H9 (cell line): ENCODE data around the gene FBXL15. TPM values are rescaled to one million over a fixed set of nuclear protein-coding genes. Genes with fewer than 3 reads are reported as not detected.

Experiments
- DNase-seq: peaks from one replicate; pipeline ENCODE4 v3.0.0-alpha.2; 2017
- H2AFZ ChIP-seq: one replicate; pipeline ENCODE4 v1.6.1; 2013; ENCODE audit warnings: mild to moderate bottlenecking, low read length, control low read depth, moderate library complexity
- H2AK5ac ChIP-seq: 2 replicates; pipeline ENCODE4 v1.6.1; 2013; ENCODE audit warnings: low read length, control low read depth, mixed read lengths; ENCODE audit not compliant: insufficient read length
- H2BK120ac ChIP-seq: one replicate; pipeline ENCODE4 v1.6.1; 2013; ENCODE audit warnings: low read depth, mild to moderate bottlenecking, low read length, control low read depth, inconsistent platforms; ENCODE audit not compliant: poor library complexity, severe bottlenecking
- H2BK12ac ChIP-seq: 2 replicates; pipeline ENCODE4 v1.6.1; 2013; ENCODE audit warnings: low read length, control low read depth, mixed read lengths, low read depth; ENCODE audit not compliant: insufficient read length
- H2BK15ac ChIP-seq: 2 replicates; pipeline ENCODE4 v1.6.1; 2013; ENCODE audit warnings: low read depth, low read length, control low read depth
- H2BK20ac ChIP-seq: one replicate; pipeline ENCODE4 v1.6.1; 2013; ENCODE audit warnings: low read depth, mild to moderate bottlenecking, low read length, control low read depth, inconsistent platforms; ENCODE audit not compliant: poor library complexity, severe bottlenecking
- H2BK5ac ChIP-seq: 2 replicates; pipeline ENCODE4 v1.6.1; 2013; ENCODE audit warnings: low read length, control low read depth, mixed read lengths; ENCODE audit not compliant: insufficient read length
- H3K14ac ChIP-seq: 2 replicates; pipeline ENCODE4 v1.6.1; 2013; ENCODE audit warnings: low read length, control low read depth; ENCODE audit not compliant: insufficient read depth
- H3K18ac ChIP-seq: 2 replicates; pipeline ENCODE4 v1.6.1; 2013; ENCODE audit warnings: low read depth, mild to moderate bottlenecking, mixed read lengths, low read length, control low read depth; ENCODE audit not compliant: insufficient read length
- H3K23ac ChIP-seq: 2 replicates; pipeline ENCODE4 v1.6.1; 2013; ENCODE audit warnings: low read length, control low read depth, mixed read lengths, low read depth; ENCODE audit not compliant: insufficient read length
- H3K23me2 ChIP-seq: 2 replicates; pipeline ENCODE4 v1.6.1; 2013; ENCODE audit warnings: low read depth, mild to moderate bottlenecking, mixed read lengths, low read length, control low read depth; ENCODE audit not compliant: insufficient read length, poor library complexity, severe bottlenecking
- H3K27ac ChIP-seq: 2 replicates; pipeline ENCODE4 v1.5.1; 2013; ENCODE audit warnings: low read length, control low read depth, mixed read lengths, low read depth; ENCODE audit not compliant: insufficient read length
- H3K27me3 ChIP-seq: 2 replicates; pipeline ENCODE4 v1.6.1; 2013; ENCODE audit warnings: low read length, control low read depth, inconsistent platforms; ENCODE audit not compliant: insufficient read depth
- H3K4ac ChIP-seq: 2 replicates; pipeline ENCODE4 v1.6.1; 2013; ENCODE audit warnings: low read depth, mild to moderate bottlenecking, control low read depth, inconsistent platforms, low read length, moderate library complexity
- H3K4me1 ChIP-seq: 2 replicates; pipeline ENCODE4 v1.6.1; 2013; ENCODE audit warnings: low read length, control low read depth, inconsistent platforms; ENCODE audit not compliant: insufficient read depth
- H3K4me2 ChIP-seq: 2 replicates; pipeline ENCODE4 v1.6.1; 2013; ENCODE audit warnings: low read length, control low read depth, mixed read lengths; ENCODE audit not compliant: insufficient read length, insufficient read depth
- H3K56ac ChIP-seq: 2 replicates; pipeline ENCODE4 v1.6.1; 2013; ENCODE audit warnings: low read depth, mild to moderate bottlenecking, mixed read lengths, low read length, control low read depth; ENCODE audit not compliant: insufficient read length
- H3K79me1 ChIP-seq: 2 replicates; pipeline ENCODE4 v1.6.1; 2013; ENCODE audit warnings: low read depth, mild to moderate bottlenecking, moderate library complexity, low read length, control low read depth, inconsistent platforms; ENCODE audit not compliant: insufficient read depth, poor library complexity, severe bottlenecking
- H3K79me2 ChIP-seq: 2 replicates; pipeline ENCODE4 v1.6.1; 2013; ENCODE audit warnings: low read length, control low read depth, inconsistent platforms; ENCODE audit not compliant: insufficient read depth
- H3K9ac ChIP-seq: 2 replicates; pipeline ENCODE4 v1.6.1; 2013; ENCODE audit warnings: low read length, control low read depth, mixed read lengths; ENCODE audit not compliant: insufficient read length; ENCODE audit errors: extremely low read depth
- H3K9me3 ChIP-seq: one replicate; pipeline ENCODE4 v1.6.1; 2013; ENCODE audit warnings: low read depth, low read length, inconsistent platforms; ENCODE audit not compliant: control insufficient read depth
- H3T11ph ChIP-seq: one replicate; pipeline ENCODE4 v1.6.1; 2013; ENCODE audit warnings: mild to moderate bottlenecking, low read length, control low read depth, inconsistent platforms
- H4K20me1 ChIP-seq: one replicate; pipeline ENCODE4 v1.6.1; 2013; ENCODE audit not compliant: control insufficient read depth, insufficient read length, insufficient read depth
- H4K5ac ChIP-seq: 2 replicates; pipeline ENCODE4 v1.6.1; 2013; ENCODE audit warnings: low read depth, mild to moderate bottlenecking, mixed read lengths, low read length, control low read depth; ENCODE audit not compliant: insufficient read length
- H4K8ac ChIP-seq: replicated peaks from 2 replicates; pipeline ENCODE4 v1.6.1; 2013; ENCODE audit warnings: low read length, control low read depth, mixed read lengths, low read depth; ENCODE audit not compliant: insufficient read length
- H4K91ac ChIP-seq: 2 replicates; pipeline ENCODE4 v1.6.1; 2013; ENCODE audit warnings: low read depth, mild to moderate bottlenecking, moderate library complexity, mixed read lengths, low read length, control low read depth; ENCODE audit not compliant: insufficient read length
- H3K27ac Mint-ChIP-seq, 3 experiments: 2 replicates in 2 of 3; 3 replicates in 1 of 3; pipeline ENCODE4 v1.8.0; 2020 to 2021; ENCODE audit warnings: mixed read lengths in 3 of 3, mild to moderate bottlenecking in 1 of 3, moderate library complexity in 1 of 3
- H3K27me3 Mint-ChIP-seq: 2 replicates; pipeline ENCODE4 v1.8.0; 2021; ENCODE audit warnings: low read depth, mild to moderate bottlenecking, moderate library complexity, mixed read lengths
- H3K36me3 Mint-ChIP-seq, 3 experiments: 2 replicates in 2 of 3; 3 replicates in 1 of 3; pipeline ENCODE4 v1.8.0; 2020 to 2021; ENCODE audit warnings: low read depth in 3 of 3, mixed read lengths in 3 of 3; ENCODE audit not compliant: insufficient read depth in 1 of 3
- H3K4me1 Mint-ChIP-seq, 2 experiments: 2 replicates each; pipeline ENCODE4 v1.8.0; 2020; ENCODE audit warnings: mixed read lengths in 2 of 2
- H3K4me3 Mint-ChIP-seq, 2 experiments: 2 replicates in 1 of 2; 3 replicates in 1 of 2; pipeline ENCODE4 v1.8.0; 2020 to 2021; ENCODE audit warnings: mild to moderate bottlenecking in 2 of 2, mixed read lengths in 2 of 2, moderate library complexity in 1 of 2
- H3K9me3 Mint-ChIP-seq, 2 experiments: 2 replicates in 1 of 2; 3 replicates in 1 of 2; pipeline ENCODE4 v1.8.0; 2020; ENCODE audit warnings: mild to moderate bottlenecking in 2 of 2, mixed read lengths in 2 of 2, moderate library complexity in 1 of 2
- CTCF ChIP-seq: fragments of 200-600 bp; sonication (generic); conservative IDR thresholded peaks from 3 replicates; pipeline ENCODE4 v1.8.0; 2021; ENCODE audit warnings: antibody characterized with exemption, mild to moderate bottlenecking
- WGBS: extraction: QIAGEN DNeasy Blood & Tissue Kit; methylation state at CpG from one replicate; pipeline ENCODE4 v1.1.7; 2013; ENCODE audit warnings: missing lambda C conversion rate, low lambda C conversion rate, mixed read lengths; ENCODE audit not compliant: insufficient read length; ENCODE audit errors: extremely low coverage; 5-methylcytosine and 5-hydroxymethylcytosine counted together
- total RNA-seq: library from RNA; stranded (reverse); gene quantifications from 2 replicates; pipeline ENCODE4 v1.2.1, GENCODE V29; 2021

Gene FBXL15
- total RNA-seq, 1 experiment from 2014 or later, result 9.1 TPM

- no peak overlapping the region for H2AK5ac ChIP-seq
- H3K9me3 ChIP-seq, result no peaks in the 10 kb centered on the region
- no peak overlapping the region for H3K14ac ChIP-seq
- WGBS, result no CpG with 5 or more reads among the region's 4 CpGs
- peaks cover 10% of the 10 kb centered on the region for H3K23me2 ChIP-seq
- H3K79me2 ChIP-seq, result no peaks in the 10 kb centered on the region
- H3K23ac ChIP-seq, result no peak overlapping the region
- no peak overlapping the region for H2BK5ac ChIP-seq
- H4K20me1 ChIP-seq, result no peaks in the 10 kb centered on the region
- H2BK20ac ChIP-seq, result no peak overlapping the region
- Mint-ChIP-seq H3K9me3 (no peaks in the 10 kb centered on the region), H3K27ac (no peak overlapping the region), H3K36me3 (peaks cover 2 to 14% (median 2%) of the 10 kb centered on the region in 3 experiments; a peak in 5 of 7 replicates), H3K27me3 (peaks cover 14% of the 10 kb centered on the region), H3K4me1 (peaks cover 60 to 70% of the 10 kb centered on the region in 2 experiments), H3K4me3 (no peak overlapping the region)
- H3K27ac ChIP-seq, result no peak overlapping the region
- TF ChIP-seq CTCF, result no peak
- no peak overlapping the region for H4K91ac ChIP-seq
- H4K8ac ChIP-seq, result no peak overlapping the region
- no peak overlapping the region for H3K18ac ChIP-seq
- no peaks in the 10 kb centered on the region for H3K27me3 ChIP-seq
- no peaks in the 10 kb centered on the region for H3K79me1 ChIP-seq
- no peak overlapping the region for H3K9ac ChIP-seq
- H3K56ac ChIP-seq, result no peak overlapping the region
- H2BK15ac ChIP-seq, result no peak overlapping the region
- DNase-seq, result no peak
- no peak overlapping the region for H2BK12ac ChIP-seq
- H4K5ac ChIP-seq, result no peak overlapping the region
- no peak overlapping the region for H2AFZ ChIP-seq
- peaks cover 3% of the 10 kb centered on the region for H3K4me1 ChIP-seq
- H2BK120ac ChIP-seq, result no peak overlapping the region
- H3T11ph ChIP-seq, result no peak overlapping the region
- no peak overlapping the region for H3K4me2 ChIP-seq
- no peak overlapping the region for H3K4ac ChIP-seq
These were observed 38.0 kb downstream of the FBXL15 start for GRCh38 chr10:102458656-102459055.
